GM21717 (cell line): ENCODE measurements around the gene CLDN7.

Experiments
- ATAC-seq: cut with Tn5 transposase; IDR thresholded peaks from one replicate; pipeline ENCODE4 v1.9.1; 2021; ENCODE audit warnings: mild to moderate bottlenecking, moderate library complexity; ENCODE audit not compliant: unreplicated experiment

The CLDN7 gene

DNA sequence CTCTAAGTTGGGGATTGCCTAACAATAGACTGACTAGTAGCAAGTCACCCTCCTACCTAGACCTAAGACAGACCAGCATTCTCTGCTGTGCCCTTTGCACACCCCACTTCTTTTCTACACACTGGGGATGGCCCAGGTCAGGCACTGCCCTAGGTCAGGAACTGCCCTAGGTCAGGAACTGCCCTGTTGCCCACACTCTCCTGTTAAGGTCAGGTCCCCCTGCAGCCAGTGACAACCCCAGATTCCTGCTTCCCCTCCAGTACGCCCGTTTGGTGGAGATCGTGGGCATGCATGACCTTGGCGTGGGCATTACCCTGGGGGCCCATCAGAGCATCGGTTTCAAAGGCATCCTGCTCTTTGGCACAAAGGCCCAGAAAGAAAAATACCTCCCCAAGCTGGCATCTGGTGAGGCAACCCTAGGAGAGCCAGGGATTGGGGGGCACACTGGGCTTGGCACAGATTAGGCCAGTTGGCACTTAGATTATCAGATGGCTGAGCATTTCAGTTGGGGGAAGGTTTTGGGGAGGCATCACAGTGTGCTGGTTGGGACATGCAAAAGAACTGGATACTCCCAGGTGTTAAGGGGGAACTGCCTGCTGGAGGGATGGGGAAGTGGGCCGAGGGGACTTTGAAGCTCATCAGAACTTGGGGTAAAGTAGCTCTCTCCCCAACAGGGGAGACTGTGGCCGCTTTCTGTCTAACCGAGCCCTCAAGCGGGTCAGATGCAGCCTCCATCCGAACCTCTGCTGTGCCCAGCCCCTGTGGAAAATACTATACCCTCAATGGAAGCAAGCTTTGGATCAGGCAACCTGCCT lies 40.8 kb downstream of the CLDN7 start:
- no peak for ATAC-seq

DNA sequence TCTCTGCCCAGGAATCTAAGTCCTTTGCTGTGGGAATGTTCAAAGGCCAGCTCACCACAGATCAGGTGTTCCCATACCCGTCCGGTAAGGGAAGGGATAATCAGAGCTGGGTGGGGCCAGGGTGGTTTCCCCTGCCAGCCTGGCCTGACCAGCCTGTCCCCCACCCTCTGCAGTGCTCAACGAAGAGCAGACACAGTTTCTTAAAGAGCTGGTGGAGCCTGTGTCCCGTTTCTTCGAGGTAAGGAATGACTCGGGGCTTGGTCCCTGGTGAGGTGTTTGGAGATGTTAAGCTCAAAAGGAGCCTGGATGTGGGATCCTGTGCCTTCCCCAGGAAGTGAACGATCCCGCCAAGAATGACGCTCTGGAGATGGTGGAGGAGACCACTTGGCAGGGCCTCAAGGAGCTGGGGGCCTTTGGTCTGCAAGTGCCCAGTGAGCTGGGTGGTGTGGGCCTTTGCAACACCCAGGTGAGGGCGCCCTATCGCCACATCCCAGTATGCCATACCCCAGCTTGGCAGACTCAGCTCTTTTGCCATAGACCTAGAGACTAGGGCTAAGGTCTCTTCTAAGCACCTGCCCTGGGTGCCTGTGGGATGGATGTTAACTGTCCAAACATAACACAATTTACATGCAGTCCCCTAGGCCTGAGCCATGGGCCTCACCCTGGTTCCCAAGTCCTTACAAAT lies 41.5 kb downstream of the CLDN7 start:
- ATAC-seq = no peak

DNA sequence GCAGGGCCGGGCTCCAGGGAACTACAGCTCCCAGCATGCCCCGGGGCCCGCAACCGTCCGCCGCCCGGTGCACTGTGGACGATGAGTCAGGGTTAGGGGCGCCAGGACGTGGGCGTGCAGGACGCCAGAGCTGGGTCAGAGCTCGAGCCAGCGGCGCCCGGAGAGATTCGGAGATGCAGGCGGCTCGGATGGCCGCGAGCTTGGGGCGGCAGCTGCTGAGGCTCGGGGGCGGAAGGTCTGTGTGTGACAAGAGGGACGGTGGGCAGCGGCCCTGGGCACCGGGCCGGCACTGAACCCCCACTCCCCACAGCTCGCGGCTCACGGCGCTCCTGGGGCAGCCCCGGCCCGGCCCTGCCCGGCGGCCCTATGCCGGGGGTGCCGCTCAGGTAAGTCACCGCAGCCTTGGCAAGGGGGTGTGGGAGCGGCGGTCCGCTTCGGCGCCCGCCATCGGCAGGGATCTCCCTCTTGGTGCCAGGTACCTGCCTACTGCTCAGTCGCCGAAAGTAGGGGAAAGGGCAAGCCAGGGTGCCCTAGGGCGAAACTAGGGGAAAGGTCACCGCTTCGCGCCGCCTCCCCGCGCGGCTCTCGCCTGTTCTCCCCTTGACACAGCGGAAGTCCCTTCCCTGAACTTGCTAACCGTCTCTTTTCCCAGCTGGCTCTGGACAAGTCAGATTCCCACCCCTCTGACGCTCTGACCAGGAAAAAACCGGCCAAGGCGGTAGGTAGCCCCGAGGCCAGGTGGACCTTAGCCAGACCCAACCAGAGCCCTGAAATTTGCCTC lies 42.3 kb downstream of the CLDN7 start, which contains the start of the genes ACADVL and DLG4:
TSS of gene ACADVL (plus strand) at position 127 of the 781 bp plus-strand sequence. CDS start at position 174, 47 bp downstream.
TSS of gene DLG4 (minus strand) at position 25 of the 781 bp plus-strand sequence.
- no peak for ATAC-seq

DNA sequence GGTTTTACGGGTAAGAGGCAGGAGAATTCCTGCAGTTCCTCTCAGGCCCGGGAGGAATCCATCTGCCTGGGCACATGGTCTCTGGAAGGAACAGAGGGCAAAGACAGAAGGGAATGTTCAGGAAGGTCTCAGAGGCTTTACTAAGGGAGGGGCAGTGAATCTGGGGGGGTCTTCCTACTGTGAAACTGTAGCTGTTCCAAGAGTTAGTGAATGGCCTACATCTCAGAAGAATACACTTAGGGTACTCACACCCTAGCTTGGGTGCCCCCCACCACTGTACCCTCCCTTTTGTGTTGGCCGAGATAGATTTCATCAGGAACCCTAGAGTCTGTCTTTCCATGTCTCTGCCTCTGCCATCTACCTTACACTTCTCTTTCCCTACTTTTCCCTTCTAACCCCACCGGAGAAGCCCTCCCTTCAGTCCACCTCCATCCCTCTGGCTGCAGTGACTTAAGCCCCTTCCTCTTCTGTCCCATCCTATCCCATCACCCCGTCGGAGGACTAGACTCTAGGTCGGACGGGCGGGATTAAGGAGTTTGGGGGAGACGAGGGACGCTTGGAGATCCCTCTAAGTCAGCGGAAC lies 43.0 kb downstream of the CLDN7 start:
- no peak for ATAC-seq

DNA sequence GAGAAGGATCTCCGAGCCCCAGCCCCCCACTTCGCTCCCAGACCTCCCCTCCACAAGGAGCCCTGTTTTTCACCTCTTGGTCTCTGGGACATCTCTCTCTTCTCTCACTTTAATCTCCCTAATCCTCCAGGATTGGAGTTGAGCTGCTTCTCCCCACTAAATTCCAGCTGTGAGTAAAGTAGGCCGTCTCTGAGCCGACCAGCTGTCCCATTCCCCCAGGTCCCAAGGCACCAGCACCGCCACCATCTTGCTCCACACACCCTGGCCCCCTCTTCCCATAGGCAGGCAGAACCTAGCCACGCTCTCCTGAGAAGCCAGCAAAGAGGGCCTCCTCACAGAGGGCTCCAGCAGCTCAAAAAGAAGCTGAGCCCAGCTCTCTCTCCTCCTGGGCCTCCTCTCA lies 43.5 kb downstream of the CLDN7 start:
- no peak for ATAC-seq

DNA sequence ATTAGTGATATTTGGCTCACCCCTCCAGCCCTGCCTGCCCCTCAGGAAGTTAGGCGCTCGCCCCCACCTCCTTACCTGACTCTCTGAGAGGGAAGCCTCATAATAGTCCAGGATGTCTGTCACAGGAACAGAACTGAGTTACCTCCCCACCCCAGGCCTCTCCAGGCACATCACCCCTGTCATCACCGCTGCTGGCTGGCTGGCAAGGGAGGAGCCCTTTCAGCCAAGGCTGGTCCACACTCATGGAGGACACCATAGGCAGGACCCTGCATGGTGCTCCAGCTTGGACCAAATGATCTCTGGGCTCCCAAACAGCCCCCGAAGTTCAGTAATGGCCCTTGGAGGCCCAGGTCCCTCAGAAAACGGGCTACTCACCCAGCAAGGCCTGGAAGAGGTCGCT lies 44.1 kb downstream of the CLDN7 start:
- no peak for ATAC-seq

DNA sequence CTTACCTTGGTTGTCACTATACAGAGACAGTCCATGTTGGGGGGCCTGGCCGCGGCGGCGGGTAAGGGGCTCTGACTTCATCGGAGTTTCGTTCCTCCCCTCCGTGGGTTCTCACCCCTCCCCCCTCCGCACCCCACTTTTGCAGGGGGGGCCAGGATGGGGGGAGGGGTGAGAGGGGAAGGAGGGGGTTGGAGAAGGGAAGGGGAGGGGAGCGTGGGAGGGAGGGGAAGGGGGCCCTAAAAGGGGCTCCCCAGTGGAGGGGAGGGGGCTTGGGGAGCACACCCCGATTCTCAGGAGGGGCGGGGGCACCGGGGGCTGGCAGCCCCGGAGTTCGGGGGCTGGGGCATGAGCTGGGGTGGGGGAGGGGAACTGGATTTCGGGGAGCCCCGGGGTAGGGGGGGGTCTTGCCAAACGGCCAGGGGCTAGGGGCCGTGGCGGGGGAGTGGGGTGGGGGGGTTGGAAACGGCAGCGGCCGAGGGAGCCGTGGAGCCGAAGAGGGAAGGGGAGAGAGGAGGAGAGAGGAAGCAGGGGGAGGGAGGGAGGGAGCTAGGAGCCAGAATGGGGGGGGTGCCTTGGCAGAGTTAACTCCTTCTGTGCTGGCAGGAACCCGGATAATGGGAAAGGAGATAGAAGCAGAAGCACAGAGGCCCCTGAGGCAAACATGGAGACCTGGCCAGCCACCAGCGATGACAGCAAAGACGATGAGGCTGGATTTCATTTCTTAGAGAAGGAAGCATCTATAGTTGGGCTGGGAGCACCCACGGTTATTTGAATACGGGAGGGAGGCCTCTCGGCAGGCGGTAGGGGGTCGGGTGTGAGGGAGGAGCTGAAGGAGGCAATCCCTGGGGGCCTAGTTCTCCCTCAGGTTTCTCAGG lies 44.9 kb downstream of the CLDN7 start:
- ATAC-seq = no peak

DNA sequence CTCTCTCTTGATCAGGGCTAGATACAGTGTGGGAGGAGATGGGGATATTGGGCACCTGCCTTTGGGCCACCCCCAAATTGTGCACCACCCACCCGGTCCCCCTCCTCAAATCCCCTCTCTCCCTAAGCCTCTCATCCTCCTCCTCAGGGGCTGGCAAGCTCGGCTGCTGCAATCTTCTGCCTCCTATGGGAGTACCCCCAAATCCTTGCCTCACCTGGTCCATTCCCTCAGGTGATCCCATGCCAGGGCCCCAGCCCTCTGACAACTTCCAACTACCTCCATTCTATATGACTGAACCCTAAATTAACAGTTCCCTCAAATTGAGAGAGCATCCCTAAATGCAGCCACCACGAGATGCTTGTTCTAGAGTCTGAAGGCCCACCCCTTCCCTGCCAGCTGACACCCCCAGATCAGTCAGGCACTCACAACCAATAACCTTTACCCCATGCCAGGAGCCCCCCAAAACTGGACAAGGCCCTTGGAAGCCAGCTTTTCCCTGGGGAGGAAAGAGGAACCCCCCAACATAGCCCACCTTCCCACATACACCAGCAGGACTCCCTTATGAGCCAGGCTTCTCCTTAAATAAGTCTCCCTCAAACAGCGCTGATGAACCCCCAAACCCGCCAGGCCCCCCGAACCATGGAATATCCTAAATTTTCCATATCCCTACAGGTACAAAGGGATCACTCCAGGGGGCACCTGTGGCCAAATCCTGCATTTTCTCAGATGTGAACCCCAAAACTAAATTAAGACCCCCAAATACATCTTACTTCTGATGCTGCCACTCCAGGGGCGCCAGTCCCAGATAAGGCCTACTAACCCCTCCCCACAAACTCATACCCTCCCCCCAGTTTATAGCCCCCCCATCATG lies 45.8 kb downstream of the CLDN7 start:
- ATAC-seq = no peak

DNA sequence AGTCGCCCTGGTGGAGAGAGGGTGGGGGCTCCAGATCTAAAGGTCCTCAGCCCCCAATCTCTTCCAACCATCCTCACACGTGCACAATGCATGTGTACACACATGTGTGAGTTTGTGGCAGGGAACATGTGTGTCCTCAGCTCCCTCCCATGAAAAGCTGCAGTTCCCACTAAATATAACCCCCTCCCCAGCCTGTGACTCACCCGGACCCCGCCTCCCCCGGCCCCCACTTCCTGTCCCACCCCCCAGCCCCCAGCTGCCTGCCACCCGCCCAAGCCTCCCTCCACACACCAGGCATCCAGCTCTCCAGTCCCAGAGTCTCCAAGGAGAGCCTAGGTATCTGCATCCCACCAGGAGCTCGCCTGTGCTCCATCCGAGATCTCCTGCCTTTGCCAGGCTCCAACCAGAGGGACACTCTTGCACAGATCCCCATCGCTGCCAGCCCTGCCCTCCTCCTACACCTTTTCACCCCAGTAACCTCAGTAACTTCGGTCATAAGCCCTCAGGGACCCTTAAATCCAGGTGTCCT lies 46.6 kb downstream of the CLDN7 start:
- ATAC-seq = no peak

DNA sequence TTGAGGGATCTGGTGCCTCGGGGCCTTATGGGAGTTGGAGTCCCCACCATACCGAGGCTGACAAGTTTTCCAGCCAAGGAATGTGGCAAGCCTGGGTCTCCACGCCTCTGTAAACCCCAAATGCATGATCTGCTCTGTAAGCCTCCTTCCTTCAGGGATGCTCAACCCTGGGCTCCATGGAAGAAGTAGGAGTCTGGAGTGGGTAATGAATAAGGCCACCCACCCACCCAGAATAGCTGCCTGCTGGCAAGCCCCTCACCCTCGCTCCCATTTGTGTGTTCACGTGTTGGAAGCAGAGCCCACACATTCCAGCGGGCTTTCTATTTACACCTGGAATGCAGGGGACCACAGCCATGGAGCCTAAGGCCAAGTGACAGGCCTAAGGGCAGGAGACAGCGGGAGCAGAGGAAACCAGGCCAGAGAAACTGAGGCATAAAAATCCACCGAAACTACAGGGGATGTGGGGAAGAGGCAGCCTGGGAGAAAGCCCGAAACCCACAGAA lies 47.1 kb downstream of the CLDN7 start:
- no peak for ATAC-seq

DNA sequence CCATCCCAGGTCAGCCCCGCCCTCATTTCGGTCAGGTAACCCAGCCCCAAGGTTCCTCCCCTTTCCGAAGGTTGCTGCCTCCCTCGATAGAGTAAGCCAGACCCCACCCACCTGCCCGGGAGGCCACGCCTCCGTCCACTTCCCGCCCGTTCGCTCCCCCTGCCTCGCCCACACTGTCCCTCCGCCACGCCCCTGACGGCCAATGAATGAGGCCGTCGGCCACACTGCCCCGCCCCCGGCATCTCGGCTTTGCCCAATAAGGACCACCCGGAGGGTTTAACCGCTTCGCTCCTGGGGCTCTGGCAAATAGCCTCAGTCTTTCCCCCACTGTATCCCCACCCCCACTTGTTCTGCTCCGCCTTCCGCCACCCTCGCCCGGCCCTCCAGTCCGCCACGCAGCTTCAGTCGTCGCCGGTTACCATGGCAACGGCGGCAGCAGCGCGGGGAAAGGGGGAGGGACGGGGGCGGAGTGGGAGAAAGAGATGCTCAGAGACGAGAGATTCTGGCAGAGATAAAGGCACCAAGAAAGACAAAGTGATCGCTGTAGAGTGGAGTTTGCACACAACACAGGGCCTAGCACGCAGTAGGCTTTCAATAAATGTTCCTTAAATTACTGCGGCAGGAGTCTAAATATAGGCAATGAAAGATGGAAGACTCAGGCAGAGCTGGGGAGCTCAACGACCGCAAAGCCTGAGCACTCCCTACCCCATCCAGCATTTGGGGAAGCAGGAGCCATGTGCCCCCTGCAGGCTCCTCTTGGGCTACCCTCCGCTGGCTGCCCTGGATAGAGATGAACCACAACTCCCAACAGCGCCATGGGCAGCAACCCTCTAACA lies 47.8 kb downstream of the CLDN7 start:
- ATAC-seq = peak; percentile 74

DNA sequence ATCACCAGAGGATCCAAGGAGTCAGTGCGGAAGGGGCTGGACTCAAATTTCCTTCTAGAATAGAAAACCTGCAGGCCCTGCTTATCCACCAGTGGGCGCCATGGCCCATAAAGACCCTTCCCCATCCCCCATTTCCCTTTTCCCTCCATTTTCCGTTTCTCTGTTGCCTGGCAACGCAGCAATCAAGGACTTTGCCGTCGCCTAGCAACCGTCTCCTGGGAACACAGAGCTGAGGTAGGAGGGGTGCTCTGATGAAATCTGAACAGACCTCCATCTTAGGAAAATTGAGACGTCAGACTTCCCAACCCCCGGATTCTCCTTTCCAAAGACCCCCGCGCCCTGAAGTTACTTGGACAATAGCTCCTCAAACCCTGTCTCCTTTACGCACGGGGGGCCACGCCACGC lies 48.4 kb downstream of the CLDN7 start:
- ATAC-seq = no peak

DNA sequence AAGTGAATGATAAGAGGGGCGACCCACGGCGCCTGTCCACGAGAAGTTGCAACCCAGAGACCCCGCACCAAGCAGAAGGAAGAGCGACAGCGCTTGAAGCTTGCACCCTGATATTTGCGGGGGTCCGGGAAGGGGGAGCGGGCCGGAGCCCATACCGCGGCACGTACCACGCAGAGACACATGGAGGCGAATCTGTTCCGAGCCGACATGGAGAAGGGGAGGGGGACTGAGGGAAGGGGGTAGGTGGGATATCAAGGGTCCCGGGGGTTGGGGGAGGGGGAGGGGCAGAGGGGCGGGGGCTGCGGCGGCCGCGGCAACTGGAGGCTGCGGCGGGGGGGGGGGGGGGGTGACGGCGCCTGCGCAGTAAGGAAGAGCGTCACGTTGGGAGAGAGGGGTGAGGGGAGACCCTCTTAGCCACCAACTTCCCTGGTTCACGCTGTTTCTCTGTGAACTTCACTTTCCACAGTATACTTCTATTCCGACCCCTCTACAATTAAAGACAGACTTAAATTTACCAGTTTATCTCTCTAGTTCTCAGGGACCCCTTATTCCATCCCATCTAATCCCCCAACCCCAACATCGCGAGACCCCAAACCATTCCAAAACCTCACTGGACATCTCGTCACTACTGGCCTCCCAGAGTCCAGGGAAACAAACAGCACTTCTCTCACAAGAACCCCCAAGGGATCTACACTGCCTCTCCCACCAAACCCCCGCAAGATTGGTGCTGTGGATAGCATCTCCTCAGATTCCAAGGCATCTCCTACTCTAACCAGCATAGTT lies 50.6 kb downstream of the CLDN7 start:
- no peak for ATAC-seq
